AG04449 (cell line): ENCODE measurements around the gene KREMEN2.
"Not testable (repeated sequence)": the region's sequence is repeated elsewhere in the genome, so short reads cannot be mapped to it uniquely, and the experiment has no call there.

Experiments used
- CTCF ChIA-PET: fragments of 350-600 bp; formaldehyde crosslinking; extraction: SDS; loops from one replicate; lab custom pipeline; 2021; ENCODE audit warnings: antibody characterized with exemption; lab: Yijun Ruan, JAX
- POLR2A ChIA-PET: fragments of 400-600, 350-600 bp; formaldehyde crosslinking; extraction: SDS; loops from one replicate; lab custom pipeline; 2020; ENCODE audit warnings: antibody characterized with exemption, inconsistent platforms; lab: Yijun Ruan, JAX
- DNase-seq: peaks from one replicate; pipeline ENCODE4 v3.0.0-alpha.2; 2010; ENCODE audit warnings: low read depth, low spot score
- H3K4me3 ChIP-seq: 2 replicates; pipeline ENCODE4 v1.5.1; 2011; ENCODE audit warnings: low read depth, mild to moderate bottlenecking, control low read depth, low read length
- TF ChIP-seq, protein P1 (sequence below): IDR thresholded peaks from one replicate; pipeline ENCODE4 v1.5.1; 2011; ENCODE audit warnings: mild to moderate bottlenecking, moderate library complexity, low read length, control low read depth, inconsistent platforms; ENCODE audit not compliant: insufficient read depth; ENCODE audit errors: missing control alignments

The KREMEN2 gene

DNA sequence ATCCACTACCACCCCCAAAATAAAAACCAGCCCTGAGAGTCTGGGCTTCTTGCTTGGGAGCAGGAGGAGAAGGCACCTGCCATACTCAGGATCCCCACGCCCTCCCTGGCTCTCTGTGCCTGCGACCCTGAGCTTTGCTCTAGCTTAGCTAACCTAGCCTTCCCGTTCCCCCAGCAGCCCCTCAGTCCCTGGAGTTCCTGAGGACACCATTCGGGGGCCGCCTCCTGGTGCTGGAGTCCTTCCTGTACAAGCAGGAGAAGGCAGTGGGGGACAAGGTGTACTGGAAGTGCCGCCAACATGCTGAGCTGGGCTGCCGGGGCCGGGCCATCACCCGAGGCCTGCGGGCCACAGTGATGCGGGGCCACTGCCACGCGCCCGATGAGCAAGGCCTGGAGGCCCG, 33.8 kb upstream of the KREMEN2 start:
- POLR2A ChIA-PET: no interaction called here
- H3K4me3 ChIP-seq: no peak overlapping the region
- DNase-seq: no peak
- TF ChIP-seq, protein P1, sequence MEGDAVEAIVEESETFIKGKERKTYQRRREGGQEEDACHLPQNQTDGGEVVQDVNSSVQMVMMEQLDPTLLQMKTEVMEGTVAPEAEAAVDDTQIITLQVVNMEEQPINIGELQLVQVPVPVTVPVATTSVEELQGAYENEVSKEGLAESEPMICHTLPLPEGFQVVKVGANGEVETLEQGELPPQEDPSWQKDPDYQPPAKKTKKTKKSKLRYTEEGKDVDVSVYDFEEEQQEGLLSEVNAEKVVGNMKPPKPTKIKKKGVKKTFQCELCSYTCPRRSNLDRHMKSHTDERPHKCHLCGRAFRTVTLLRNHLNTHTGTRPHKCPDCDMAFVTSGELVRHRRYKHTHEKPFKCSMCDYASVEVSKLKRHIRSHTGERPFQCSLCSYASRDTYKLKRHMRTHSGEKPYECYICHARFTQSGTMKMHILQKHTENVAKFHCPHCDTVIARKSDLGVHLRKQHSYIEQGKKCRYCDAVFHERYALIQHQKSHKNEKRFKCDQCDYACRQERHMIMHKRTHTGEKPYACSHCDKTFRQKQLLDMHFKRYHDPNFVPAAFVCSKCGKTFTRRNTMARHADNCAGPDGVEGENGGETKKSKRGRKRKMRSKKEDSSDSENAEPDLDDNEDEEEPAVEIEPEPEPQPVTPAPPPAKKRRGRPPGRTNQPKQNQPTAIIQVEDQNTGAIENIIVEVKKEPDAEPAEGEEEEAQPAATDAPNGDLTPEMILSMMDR: no peak
- CTCF ChIA-PET: interaction anchor here (0.6 to 18.7 kb wide), 6 partner anchors 9 to 57 kb away, joined by 3 to 396 read pairs (median 3); partner anchors contain the start of gene FLYWCH2

DNA sequence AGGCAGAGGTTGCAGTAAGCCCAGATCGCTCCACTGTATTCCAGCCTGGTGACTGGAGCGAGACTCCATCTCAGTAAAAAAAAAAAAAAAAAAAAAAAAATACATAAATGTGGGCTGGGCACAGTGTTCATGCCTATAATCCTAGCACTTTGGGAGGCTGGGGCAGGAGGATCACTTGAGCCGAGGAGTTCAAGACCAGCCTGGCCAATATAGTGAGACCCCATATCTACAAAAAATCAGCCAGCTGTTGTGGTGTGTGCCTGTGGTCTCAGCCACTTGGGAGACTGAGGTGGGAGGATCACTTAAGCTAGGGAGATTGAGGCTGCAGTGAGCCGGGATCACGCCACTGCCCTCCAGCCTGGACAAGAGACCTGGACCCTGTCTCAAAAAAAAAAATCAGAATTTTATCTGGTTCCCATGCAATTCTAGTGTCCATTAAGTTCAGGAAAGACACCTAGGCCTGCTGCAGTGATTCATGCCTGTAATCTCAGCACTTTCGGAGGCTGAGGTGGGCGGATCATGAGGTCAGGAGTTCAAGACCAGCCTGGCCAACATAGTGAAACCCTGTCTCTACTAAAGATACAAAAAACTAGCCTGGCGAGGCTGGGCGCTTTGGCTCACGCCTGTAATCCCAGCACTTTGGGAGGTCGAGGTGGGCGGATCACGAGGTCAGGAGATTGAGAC, 32.7 kb upstream of the KREMEN2 start:
- POLR2A ChIA-PET, DNase-seq, H3K4me3 ChIP-seq: not testable (repeated sequence)
- CTCF ChIA-PET: interaction anchor here (1.1 to 5.7 kb wide), 3 partner anchors 12 to 31 kb away, joined by 3 to 96 read pairs (median 4); no protein-coding TSS in a partner anchor

DNA sequence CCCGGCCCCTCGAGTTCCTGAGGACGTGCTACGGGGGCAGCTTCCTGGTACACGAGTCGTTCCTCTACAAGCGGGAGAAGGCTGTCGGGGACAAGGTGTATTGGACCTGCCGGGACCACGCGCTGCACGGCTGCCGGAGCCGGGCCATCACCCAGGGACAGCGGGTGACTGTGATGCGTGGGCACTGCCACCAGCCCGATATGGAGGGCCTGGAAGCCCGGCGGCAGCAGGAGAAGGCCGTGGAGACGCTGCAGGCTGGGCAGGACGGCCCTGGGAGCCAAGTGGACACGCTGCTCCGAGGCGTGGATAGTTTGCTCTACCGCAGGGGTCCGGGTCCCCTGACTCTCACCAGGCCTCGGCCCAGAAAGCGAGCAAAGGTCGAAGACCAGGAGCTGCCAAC, 30.9 kb upstream of the KREMEN2 start:
- TF ChIP-seq, protein P1: no peak
- ChIA-PET CTCF (no interaction called here), POLR2A (no interaction called here)
- H3K4me3 ChIP-seq: no peak overlapping the region
- no peak for DNase-seq

DNA sequence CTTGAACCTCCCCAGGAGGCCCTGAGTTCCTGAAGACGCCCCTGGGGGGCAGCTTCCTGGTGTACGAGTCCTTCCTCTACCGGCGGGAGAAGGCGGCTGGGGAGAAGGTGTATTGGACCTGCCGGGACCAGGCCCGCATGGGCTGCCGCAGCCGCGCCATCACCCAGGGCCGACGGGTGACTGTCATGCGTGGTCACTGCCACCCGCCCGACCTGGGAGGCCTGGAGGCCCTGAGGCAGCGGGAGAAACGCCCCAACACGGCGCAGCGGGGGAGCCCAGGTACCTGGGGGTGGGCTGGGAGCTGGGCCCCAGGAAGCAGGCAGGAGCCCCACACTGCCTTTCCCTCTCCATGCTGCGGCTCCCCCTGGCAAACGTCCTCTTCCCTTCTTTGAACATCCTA, 30.4 kb upstream of the KREMEN2 start:
- DNase-seq: no peak
- CTCF ChIA-PET: no interaction called here
- POLR2A ChIA-PET: no interaction called here

DNA sequence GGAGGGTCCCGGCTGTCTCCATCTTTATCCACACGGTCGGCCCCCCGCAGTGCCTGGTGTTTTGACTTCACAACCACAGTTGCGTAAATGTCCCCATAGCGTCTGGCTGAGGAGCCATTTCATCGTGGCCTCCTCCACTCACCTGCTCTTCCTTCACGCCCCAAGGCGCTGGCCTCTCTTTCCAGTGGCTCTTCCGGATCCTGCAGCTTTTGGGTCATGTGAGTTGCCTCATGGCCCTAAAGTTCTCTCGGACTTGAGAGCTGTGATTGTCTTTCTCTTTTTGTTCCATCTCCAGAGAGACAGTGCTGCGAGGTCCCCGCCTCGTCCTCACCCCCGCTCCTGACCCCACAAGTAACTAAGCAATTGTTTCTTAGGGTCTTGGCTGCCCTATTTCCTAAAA, 29.6 kb upstream of the KREMEN2 start:
- H3K4me3 ChIP-seq: no peak overlapping the region
- no peak for DNase-seq
- POLR2A ChIA-PET: interaction anchor here (0.6 kb wide), 1 partner anchor 11 kb away, joined by 3 read pairs; no protein-coding TSS in a partner anchor
- TF ChIP-seq, protein P1: no peak
- CTCF ChIA-PET: interaction anchor here (0.9 to 1.4 kb wide), 2 partner anchors 8 to 14 kb away, joined by 3 to 5 read pairs; no protein-coding TSS in a partner anchor

More for the DNA sequence above, 30.4 kb upstream of the KREMEN2 start:
- TF ChIP-seq, protein P1: no peak
- no peak overlapping the region for H3K4me3 ChIP-seq

DNA sequence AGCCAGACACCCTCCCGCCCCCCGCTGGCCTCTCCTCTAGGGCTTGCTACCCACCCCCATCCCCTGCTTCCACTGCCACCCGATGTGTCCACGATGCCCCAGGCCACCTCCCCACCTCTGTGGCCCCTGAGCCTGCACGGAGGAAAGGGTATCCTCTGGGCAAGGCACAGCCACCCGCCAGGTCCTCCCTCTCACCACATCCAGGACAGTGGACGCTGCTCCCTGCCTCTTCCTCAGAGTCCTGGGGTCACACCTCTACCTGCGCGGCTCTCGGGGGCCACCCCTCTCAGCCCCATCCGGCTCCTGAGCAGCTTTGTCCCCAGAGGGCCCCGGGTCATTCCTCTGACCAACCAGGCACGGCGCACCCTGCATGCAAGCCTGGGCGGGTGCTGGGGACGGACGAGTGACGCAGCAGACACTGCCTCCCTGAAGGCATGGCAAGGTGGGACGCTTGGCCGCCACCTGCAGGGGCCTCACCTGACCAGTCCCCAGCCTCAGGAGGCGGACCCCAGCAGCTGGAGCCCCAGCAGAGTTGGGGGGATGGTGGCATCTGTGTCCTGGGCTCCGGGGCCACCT, 27.6 kb upstream of the KREMEN2 start:
- DNase-seq: no peak
- H3K4me3 ChIP-seq: no peak overlapping the region
- CTCF ChIA-PET: no interaction called here
- POLR2A ChIA-PET: no interaction called here
- TF ChIP-seq, protein P1: no peak
